Nucleus accumbens (tissue), 56 donors: Measurements from ENCODE around the gene GMPR2.
A peak's percentile ranks its signal among the peaks of the same experiment; 100 is the strongest.

ENCODE experiments used
- DNase-seq, 56 donors: peaks; one replicate each; lab custom pipeline; 2025; lab: John Stamatoyannopoulos, UW

Gene GMPR2

GRCh38 chr14:24232645-24233537, at the start of gene GMPR2:
Gene GMPR2 (plus strand): TSS chr14:24232929. CDS start chr14:24233254, 325 bp downstream.
- DNase-seq = peak in 12 of 56 donors; percentile 26 to 91 (median 79)

- no peak for DNase-seq
These were observed 49.7 kb upstream of the GMPR2 start for GRCh38 chr14:24183014-24183481.

GRCh38 chr14:24184104-24184970, 48.4 kb upstream of the GMPR2 start:
- no peak for DNase-seq

DNA sequence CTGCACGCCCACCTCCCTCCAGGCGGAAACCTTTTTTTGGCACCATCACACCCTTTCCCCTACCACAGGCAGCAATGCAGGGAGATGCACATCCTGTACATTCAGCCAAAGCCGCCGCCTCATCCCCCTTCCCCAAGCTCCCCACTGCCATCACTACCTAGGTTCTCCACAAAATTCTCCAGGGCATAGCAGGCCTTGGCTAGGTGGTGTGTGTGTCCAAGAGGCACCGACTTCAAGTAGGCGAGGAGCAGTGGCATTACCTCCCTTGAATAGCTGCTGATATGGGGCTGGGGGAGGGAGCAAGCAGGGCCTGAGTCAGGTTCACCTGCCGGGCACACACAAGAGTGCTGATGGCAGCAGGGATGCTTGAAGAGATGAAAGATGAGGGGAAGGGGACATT, 47.7 kb upstream of the GMPR2 start:
- no peak for DNase-seq

DNA sequence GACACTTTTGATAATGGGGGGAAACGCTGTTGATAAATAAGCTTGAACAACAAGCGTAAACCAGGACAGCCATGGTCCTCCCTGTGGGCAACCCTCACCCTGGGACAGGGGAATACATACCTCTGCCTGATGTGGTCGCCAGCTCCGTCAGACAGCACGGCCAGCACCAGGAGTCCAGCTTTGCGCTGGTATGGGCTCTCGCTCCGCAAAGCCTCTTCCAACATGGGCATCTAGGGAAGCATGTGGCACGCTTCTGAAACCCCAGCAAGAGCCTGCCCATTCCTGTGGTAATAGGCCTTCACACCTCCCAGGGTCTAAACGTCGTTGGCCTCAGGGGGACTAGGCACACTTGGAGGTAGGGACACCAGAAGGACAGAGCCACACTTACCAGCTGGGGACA, 47.0 kb upstream of the GMPR2 start:
- no peak for DNase-seq

GRCh38 chr14:24186831-24187538, 45.7 kb upstream of the GMPR2 start:
- no peak for DNase-seq

DNA sequence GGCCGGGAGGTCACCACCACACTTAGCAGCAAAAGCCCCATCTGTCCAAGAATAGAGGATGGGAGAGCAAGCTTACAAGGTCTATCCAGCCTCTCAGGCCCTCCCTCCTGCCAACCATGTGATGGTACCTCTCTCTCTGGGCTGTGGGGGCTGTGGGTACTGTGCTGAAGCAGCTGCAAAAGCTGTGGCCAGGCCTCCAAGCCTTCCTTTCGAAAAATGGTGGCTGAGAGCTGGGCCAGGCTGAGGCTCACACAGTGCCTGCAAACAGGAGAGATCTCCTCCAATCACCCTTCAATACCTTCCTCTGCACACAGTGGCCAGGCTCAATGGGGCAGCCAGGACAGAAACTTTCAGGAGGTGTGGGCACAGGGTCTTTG, 45.2 kb upstream of the GMPR2 start:
- no peak for DNase-seq

DNA sequence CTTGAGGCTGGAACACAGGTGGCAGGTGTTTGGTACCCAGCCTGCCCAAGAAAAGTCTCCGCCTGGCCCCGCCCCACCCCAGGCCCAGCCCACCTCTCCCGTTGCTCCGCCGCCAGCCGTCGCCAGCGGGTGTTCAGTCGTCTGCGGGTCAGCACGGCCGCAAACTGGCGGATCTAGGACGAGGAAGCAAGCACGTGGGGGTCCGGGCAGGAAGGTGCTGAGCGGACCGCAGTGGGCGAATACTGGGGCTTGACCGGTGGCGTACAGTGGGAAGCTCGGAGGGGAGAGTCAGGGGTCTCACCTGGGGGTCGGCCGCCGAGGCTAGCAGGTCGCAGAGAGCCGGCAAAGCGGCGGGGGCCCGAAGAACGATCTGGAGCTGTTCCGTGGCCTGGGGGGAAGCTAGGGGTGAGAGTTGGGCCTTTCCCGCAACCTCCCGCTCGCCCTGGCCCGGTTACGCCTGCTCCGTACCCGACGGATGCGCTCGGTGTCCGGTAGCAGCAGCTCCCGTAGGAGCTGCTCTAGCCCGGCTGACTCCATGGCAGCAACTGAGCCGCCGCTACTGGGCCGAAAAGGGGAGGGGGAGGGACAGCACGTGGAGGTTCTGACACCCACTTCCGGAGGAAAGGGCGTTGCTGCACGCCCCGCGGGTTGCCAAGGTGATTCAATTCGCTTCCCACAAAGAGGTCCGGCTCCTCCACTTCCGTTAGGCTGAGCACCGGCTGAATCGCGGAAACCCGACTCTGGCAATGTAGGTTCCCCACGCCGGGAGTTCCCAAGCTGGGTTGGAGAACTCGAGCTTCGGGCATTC, 44.3 kb upstream of the GMPR2 start, which contains the start of gene IPO4:
IPO4 (minus strand) TSS at position 566 of the 808 bp plus-strand sequence; CDS start at position 537, 29 bp downstream.
- DNase-seq = peak; percentile 59 to 97 (median 93)

GRCh38 chr14:24189059-24189375, 43.7 kb upstream of the GMPR2 start:
- no peak for DNase-seq

DNA sequence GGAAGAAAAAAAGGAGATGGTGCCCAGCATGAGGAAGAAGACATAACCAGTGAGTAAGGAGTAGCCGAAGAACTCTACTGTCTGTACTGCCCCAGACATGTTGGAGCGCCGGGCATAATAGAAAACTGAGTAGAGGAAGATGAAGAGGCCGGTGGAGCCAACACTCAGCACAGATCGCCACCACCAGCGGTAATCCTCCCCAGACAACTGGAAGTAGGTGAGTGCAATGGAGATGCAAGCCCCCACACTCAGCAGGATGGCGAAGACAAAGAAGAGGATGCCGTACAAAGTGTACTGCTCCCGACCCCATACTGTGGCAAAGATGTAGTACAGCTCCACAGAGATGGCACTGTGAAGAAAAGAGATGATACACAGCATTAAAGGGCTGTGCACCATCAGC, 43.3 kb upstream of the GMPR2 start:
- DNase-seq = no peak

GRCh38 chr14:24190416-24190815, 42.3 kb upstream of the GMPR2 start:
- no peak for DNase-seq

DNA sequence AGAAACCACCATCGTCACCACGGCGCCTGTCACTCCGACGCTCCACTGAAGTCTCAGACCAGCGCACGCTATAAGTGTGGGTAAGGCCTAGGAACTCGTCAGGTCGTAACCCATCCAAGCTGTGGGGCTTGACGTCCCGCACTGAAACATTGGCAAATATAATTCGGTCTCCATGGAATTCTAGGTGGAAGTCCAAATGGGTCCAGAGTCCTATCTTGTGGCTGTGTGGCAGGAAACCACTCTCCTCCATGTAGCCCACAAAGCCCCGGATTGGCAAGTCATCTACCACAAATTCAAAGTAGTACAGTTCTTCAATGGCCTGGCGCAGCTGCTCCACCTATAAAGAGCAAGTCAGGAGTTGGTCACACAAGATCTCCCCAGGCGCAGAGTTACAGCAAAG, 39.8 kb upstream of the GMPR2 start:
- DNase-seq = no peak

GRCh38 chr14:24194186-24194872, 38.4 kb upstream of the GMPR2 start:
- no peak for DNase-seq

DNA sequence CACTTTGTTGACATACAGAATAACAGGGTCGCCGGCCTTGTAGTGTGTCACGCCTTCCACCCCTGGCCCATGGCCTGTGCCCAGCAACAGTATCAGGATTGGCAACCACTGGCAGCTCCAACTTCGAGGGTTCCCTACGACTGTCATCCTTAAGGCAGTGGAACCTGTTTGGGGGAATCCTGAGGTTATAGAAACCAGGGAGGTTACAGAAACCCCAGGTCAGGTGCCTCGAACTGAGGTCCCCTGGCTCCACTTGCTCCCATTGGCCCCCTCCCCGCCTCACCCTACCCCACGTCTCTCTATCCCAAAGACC, 37.9 kb upstream of the GMPR2 start:
- DNase-seq = no peak

- DNase-seq = peak; percentile 38 to 88 (median 74)
These were observed 37.3 kb upstream of the GMPR2 start, which contains the start of gene TM9SF1 for GRCh38 chr14:24195186-24196070. Gene TM9SF1 (minus strand): TSS chr14:24195441. CDS start chr14:24195019, 422 bp downstream.

DNA sequence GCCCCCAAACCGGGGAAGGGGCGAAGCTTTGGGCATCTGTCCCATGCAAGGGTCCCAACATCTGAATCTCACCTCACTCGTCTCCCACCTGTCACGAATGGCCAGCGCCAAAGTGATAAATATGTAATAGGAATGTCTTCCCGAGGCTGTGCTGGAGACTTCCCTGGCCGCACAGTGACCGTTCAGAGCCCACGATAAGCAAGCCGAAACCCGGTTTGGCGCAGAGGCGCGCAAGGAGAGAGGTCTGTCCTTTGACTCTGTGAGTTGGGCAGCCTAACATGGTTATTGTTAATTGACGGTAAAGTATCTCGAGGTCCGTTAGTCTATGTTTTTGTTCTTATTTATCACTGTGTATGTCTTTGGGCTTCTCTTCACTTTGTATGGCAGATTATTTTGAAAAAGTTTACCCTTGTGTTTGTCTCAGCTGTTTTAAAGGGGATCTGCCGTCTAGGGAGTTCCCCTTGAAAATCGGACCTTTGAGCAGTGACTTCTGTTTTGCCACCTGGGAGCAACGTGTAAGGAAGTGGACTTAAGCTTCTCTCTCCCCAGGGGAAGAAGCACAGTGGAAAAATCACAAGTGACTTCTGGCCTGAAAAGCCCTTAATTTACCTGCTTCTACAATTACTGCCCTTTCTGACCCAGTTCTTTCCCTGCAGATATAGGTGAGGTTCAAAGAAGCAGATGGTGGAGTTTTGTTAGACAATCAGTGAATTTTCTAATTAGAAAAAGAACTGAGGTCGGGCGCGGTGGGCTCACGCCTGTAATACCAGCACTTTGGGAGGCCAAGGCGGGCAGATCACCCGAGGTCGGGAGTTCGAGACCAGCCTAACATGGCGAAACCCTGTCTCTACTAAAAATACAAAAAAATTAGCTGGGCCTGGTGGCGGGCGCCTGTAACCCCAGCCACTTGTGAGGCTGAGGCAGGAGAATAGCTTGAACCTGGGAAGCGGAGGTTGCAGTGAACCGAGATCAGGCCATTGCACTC, 36.4 kb upstream of the GMPR2 start:
- no peak for DNase-seq

DNA sequence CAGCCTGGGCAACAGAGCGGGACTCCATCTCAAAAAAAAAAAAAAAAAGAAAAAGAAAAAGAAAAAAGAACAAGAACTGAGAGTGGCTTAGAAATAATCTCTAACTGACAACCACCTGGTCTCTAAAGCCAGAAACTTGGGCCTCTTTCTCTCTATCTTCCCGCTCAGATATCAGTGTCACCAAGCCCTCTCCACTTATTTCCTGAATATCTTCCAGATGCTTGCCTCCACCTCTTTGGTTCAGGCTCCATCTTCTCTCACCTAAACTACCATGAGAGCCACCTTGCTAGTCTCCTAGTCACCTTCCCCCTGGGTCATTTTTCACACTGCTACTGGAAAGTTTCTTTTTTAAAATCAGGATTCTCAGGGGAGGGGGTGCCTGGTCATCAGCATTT, 35.7 kb upstream of the GMPR2 start:
- DNase-seq = no peak
